Measurements from ENCODE around the gene R3HDM1. TPM values are rescaled to one million over a fixed set of nuclear protein-coding genes. Genes with fewer than 3 reads are reported as not detected.

The R3HDM1 gene
- total and polyA plus RNA-seq, 3 donors from 2014 or later, result 50.7 to 106 (median 82.1) TPM

GRCh38 chr2:135741043-135741394, 209.7 kb downstream of the R3HDM1 start:
- Histone ChIP-seq H3K27ac (peak overlapping the region; percentile 99), H3K9me3 (no peaks in the 10 kb centered on the region), H3K27me3 (no peaks in the 10 kb centered on the region), H3K36me3 (ENCODE audit: low read depth, missing control alignments) (no peaks in the 10 kb centered on the region), H3K4me3 (peak overlapping the region; percentile 79 to 97), H3K4me1 (peaks cover 10% of the 10 kb centered on the region)
- intact Hi-C loops (cut with DNase I; ENCODE audit: low total_unique reads), result no loop called here
- no peak for DNase-seq
- TF ChIP-seq POLR2A (IDR thresholded peaks at IDR 0.05), result no peak
- 40 to 64% methylated on average over 11 of the region's 11 CpGs for WGBS, 2 donors

GRCh38 chr2:135741395-135742324, 210.4 kb downstream of the R3HDM1 start, which contains the start of gene UBXN4:
TSS of gene UBXN4 (plus strand) at chr2:135741855. CDS start at chr2:135741930, 75 bp downstream.
- Histone ChIP-seq H3K27ac (peak within 1 kb of the TSS; percentile 99), H3K4me3 (peak within 1 kb of the TSS; percentile 79 to 97), H3K9me3 (no peaks in the 10 kb centered on the region), H3K4me1 (peaks cover 10% of the 10 kb centered on the region), H3K27me3 (no peaks in the 10 kb centered on the region), H3K36me3 (ENCODE audit: low read depth, missing control alignments) (no peaks in the 10 kb centered on the region)
- intact Hi-C loops (cut with DNase I; ENCODE audit: low total_unique reads), result no loop called here
- TF ChIP-seq, protein P1, sequence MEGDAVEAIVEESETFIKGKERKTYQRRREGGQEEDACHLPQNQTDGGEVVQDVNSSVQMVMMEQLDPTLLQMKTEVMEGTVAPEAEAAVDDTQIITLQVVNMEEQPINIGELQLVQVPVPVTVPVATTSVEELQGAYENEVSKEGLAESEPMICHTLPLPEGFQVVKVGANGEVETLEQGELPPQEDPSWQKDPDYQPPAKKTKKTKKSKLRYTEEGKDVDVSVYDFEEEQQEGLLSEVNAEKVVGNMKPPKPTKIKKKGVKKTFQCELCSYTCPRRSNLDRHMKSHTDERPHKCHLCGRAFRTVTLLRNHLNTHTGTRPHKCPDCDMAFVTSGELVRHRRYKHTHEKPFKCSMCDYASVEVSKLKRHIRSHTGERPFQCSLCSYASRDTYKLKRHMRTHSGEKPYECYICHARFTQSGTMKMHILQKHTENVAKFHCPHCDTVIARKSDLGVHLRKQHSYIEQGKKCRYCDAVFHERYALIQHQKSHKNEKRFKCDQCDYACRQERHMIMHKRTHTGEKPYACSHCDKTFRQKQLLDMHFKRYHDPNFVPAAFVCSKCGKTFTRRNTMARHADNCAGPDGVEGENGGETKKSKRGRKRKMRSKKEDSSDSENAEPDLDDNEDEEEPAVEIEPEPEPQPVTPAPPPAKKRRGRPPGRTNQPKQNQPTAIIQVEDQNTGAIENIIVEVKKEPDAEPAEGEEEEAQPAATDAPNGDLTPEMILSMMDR (IDR thresholded peaks at IDR 0.05), result peak in 1 of 3 experiments; percentile 45
- peak; percentile 85 for TF ChIP-seq POLR2A (IDR thresholded peaks at IDR 0.05)
- 1 to 3% methylated on average over 10 to 50 of the region's 93 CpGs for WGBS, 2 donors
- DNase-seq, result peak; percentile 99

DNA sequence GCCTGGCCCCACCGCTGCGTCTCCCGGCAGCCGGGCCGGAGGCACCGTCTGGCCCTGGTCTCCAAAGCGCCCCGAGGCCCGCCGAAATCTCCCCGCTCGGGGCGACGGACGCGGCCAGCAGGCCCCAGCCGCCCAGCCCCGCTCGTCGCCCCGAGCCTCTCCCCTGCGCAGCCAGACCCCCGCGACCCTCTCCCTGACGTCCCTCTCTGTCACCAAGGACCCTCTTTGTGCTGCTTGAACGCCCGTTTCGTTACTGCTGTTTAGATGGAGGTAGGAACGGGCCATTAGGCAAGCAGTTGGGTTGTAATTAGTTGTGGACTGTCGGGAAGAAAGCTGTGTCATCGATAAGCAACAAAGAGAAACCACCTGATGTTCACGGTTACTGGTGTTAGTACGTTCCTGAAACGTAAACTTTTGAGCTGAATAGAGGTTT, 211.1 kb downstream of the R3HDM1 start:
- H3K36me3 ChIP-seq (ENCODE audit: low read depth, missing control alignments), result no peaks in the 10 kb centered on the region
- peaks cover 10% of the 10 kb centered on the region for H3K4me1 ChIP-seq
- H3K27ac ChIP-seq, result peak overlapping the region; percentile 99
- TF ChIP-seq, protein P1 (IDR thresholded peaks at IDR 0.05), result no peak
- H3K4me3 ChIP-seq, result peak overlapping the region; percentile 79 to 97
- DNase-seq, result peak; percentile 52
- H3K27me3 ChIP-seq, result no peaks in the 10 kb centered on the region
- 0% methylated on average over 9 to 22 of the region's 34 CpGs for WGBS, 2 donors
- no peaks in the 10 kb centered on the region for H3K9me3 ChIP-seq
- intact Hi-C loops (cut with DNase I; ENCODE audit: low total_unique reads), result no loop called here

GRCh38 chr2:135743860-135744259, 212.6 kb downstream of the R3HDM1 start:
- WGBS, 2 donors, result 67 to 68% methylated on average over 1 of the region's 1 CpG
- DNase-seq, result no peak
- H3K36me3 ChIP-seq (ENCODE audit: low read depth, missing control alignments), result no peaks in the 10 kb centered on the region
- H3K9me3 ChIP-seq, result no peaks in the 10 kb centered on the region
- no peak overlapping the region for H3K27ac ChIP-seq
- TF ChIP-seq POLR2A (IDR thresholded peaks at IDR 0.05), result no peak
- H3K4me3 ChIP-seq, result no peak overlapping the region
- H3K27me3 ChIP-seq, result no peaks in the 10 kb centered on the region
- peaks cover 10% of the 10 kb centered on the region for H3K4me1 ChIP-seq
- intact Hi-C loops (cut with DNase I; ENCODE audit: low total_unique reads), result no loop called here

DNA sequence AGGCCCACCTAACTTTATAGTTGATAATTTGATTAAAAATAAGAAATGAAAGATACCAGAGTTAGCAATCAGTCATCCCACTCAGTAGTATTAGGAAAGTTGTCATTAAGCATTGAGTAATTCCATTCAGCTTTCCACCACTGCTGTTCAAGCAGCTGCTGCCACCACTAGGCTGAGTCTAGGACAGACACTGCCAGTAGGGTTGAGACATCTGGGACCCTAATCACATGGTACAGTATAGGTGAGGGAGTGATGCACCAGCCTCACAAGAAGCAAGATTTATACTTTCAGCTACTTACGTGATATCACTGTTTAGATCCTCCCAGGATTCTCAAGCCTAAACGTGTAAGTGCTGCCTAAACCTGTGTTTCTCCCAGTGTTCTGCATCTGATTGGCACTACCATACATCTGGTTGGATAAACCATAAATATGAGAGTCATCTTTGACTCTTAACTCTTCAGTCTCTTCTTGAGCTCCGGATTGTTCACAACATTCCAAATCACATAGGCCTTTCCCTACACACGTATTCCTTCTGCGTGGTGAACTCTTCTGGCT, 213.6 kb downstream of the R3HDM1 start:
- intact Hi-C loops (cut with DNase I; ENCODE audit: low total_unique reads), result no loop called here
- DNase-seq, result peak; percentile 32
- 72 to 74% methylated on average over 5 of the region's 5 CpGs for WGBS, 2 donors
- H3K36me3 ChIP-seq (ENCODE audit: low read depth, missing control alignments), result no peaks in the 10 kb centered on the region
- TF ChIP-seq POLR2A (IDR thresholded peaks at IDR 0.05), result no peak
- TF ChIP-seq, protein P1 (IDR thresholded peaks at IDR 0.05), result no peak
- peaks cover 10% of the 10 kb centered on the region for H3K4me1 ChIP-seq
- no peak overlapping the region for H3K4me3 ChIP-seq
- H3K27me3 ChIP-seq, result no peaks in the 10 kb centered on the region
- H3K27ac ChIP-seq, result no peak overlapping the region
- no peaks in the 10 kb centered on the region for H3K9me3 ChIP-seq
